NCI-H345 (cell line): Measurements from ENCODE around the gene SCEL.
"Not testable (repeated sequence)": the region's sequence is repeated elsewhere in the genome, so short reads cannot be mapped to it uniquely, and the experiment has no call there.

ENCODE experiments used
- DNase-seq: peaks from one replicate; lab custom pipeline; 2025; lab: John Stamatoyannopoulos, UW

The SCEL gene

GRCh38 chr13:77662831-77663230 is 127.3 kb downstream of the SCEL start:
- not testable (repeated sequence) for DNase-seq

- no peak for DNase-seq
Measured at GRCh38 chr13:77674852-77675251, 139.3 kb downstream of the SCEL start.

- DNase-seq, result no peak
Measured at GRCh38 chr13:77678691-77679235, 143.3 kb downstream of the SCEL start.

- no peak for DNase-seq
Measured at GRCh38 chr13:77687799-77688198, 152.3 kb downstream of the SCEL start.

GRCh38 chr13:77691871-77692270 is 156.4 kb downstream of the SCEL start:
- DNase-seq, result no peak

- DNase-seq, result no peak
Measured at GRCh38 chr13:77692746-77693448, 157.4 kb downstream of the SCEL start.

- no peak for DNase-seq
Measured at GRCh38 chr13:77693449-77693940, 158.0 kb downstream of the SCEL start.
